Femur (tissue), 1 donor: ENCODE measurements around the gene NKD1.

Experiments used
- DNase-seq: peaks from one replicate; pipeline ENCODE4 v3.0.0-alpha.2; 2017

Gene NKD1

DNA sequence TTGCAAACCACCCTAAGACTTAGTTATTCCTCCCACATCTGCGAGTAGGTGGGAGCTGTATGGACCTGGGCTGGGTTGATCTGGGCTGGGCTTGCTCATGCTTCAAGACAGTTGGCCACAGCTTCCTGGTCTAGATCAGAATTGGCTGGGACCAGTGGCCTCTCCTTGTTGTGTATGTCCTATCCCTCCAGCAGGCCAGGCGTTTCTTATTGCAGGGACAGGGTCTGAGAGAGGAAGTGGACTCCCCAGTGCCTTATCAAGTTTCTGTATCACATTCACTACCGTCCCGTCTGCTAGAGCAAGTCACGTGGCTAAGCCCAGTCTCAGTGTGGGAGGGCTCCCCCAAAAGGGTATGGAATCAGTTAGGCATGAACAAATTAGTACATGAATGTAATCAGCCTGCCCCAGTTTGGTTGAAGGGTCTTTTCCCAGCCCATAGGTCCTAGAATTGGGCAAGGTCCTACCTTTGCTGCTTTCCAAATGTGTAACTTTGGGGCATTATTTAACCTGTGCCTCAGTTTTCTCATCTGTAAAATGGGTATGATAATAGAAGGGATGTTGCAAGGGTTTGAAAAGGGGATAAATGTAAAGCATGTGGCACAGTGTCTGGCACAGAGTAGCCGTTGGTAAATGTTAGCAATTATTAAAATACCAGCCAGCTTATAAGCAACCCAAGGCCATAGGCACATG is 36.0 kb downstream of the NKD1 start:
- DNase-seq = no peak

DNA sequence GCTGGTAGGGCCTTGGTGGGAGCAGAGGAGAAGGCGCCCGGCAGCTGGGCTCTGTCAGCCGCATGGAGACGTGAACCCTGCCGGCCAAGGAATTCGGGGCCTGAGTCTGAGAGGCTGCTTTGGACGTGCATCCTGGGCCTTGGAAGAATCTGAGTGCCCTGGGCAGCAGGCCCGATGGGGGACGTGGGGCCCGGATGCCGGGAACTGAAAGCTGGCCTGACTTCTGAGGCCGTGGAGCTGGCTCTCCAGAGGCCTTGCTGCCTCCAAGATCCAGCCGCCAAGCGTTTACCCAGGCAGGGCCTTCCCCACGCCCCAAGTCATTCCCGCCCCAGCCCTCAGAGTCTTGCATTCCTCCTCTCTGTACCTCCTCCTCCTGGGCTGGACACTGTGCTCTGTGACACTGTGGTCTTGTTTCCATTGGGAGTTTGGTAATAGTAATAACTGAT is 37.2 kb downstream of the NKD1 start:
- DNase-seq = peak; percentile 87

DNA sequence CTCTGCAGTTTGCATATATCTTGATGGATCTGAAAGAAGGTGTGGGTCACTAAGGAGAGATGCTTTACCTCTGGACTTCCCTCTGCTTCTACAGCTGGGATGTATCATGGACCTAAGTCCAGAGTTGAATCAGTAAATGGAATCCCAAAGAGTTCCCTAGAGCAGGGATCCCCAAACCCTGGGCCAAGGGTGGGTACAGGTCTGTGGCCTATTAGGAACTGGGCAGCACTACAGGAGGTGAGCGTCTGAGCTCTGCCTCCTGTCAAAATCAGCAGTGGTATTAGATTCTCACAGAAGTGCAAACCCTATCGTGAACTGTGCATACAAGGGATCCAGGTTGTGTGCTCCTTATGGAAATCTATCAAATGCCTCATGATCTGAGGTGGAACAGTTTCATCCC is 39.3 kb downstream of the NKD1 start:
- DNase-seq = no peak

DNA sequence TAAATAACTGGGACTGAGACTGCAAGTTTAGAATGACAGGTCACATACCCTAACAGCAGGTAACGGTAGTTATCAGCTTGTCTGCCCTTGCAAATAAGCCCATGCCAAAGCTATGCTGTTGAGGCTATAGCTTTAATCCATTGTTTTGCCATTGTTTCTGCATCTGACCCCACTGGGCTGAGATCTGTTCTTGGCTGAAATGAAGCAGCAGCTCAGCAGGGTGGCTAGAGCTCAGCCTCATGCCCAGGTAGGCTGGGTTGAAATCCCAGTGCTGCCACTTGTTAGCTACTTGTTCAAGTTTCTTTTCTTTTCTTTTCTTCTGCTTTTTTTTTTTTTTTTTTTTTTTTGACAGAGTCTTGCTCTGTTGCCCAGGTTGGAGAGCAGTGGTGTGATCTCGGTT is 40.1 kb downstream of the NKD1 start:
- no peak for DNase-seq

DNA sequence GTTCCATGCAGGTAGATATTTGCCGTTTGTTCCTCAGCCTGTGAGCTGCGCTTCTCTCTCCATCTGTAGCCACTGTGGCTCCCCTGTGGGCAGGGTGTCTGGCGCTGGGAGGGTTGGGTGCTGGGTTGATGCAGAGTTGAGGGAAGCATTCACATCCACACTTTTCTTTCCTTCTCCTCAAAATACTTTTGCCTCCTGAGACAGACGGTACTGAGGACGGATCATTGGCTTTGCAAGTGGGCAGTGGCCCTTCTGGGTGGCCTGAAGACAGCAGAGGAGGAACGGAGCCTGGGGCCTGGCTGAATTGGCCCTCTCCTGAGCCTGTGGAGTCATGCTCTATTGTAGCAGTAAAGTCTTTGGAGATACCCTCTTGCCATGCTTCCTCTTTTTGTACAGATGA is 43.0 kb downstream of the NKD1 start:
- peak; percentile 18 for DNase-seq

DNA sequence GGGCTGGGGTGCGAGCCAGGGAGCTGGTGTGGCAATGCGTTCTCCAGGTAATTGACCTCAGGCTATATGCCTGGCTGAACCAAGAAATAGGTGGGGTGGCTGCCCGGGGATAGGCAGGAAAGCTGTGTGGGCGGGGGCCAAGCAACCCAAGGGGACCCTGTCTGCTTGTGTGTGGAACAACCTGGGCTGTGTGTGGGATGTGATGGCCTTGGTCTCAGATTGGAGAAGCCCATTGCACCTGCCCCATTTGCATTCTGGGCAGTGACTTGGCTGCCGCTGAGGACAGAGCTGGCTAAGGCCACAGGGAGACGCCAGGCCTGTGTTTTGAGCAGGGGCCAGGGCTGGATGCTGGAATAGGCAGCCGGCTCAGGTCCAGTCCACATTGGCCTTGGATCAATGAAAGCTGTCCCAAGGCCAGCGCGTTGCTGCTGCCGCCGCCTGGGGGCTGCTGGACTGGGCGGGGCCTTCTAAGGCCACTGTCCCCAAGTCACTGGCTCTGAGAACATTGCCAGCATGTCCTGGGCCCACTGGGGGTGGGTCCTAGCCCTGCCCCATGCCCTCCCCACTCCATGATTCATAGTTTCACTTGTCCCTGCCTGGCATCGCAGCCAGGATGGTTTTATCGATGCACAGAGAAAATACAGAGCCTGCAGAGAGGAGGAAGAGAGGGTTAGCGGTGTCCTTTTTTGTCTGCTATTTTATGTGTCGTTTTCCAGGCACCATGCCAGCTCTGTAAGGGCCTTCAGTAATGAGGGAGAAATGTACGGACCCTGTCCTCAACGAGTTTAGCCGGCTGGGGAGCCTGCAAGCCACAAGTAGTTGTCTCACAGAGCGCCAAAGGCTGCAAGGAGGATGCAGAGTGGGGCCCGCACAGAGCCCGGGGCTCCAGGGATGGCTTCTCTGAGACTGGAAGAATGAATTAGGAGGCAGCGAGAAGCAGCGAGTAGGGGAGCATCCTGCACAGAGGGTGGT is 43.9 kb downstream of the NKD1 start:
- peak; percentile 85 for DNase-seq

DNA sequence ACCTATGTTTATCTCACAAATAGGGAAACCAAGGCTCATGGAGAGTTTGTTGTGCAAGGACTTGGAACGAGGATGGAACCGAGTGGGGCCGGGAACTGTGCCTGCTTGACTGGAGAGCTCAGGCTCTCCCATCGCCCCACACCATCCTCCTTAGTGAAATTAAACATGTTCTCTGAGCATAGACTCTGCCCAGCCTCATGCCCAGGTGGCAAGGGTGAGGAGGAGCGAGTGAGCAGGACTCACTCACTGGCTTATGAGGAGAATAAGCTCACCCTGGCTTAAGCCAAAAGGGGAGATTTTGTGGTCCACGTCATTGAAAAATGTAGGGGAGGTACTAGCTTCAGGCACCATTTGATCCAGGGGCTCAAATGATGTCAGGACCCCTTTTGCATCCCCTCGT is 44.8 kb downstream of the NKD1 start:
- no peak for DNase-seq

DNA sequence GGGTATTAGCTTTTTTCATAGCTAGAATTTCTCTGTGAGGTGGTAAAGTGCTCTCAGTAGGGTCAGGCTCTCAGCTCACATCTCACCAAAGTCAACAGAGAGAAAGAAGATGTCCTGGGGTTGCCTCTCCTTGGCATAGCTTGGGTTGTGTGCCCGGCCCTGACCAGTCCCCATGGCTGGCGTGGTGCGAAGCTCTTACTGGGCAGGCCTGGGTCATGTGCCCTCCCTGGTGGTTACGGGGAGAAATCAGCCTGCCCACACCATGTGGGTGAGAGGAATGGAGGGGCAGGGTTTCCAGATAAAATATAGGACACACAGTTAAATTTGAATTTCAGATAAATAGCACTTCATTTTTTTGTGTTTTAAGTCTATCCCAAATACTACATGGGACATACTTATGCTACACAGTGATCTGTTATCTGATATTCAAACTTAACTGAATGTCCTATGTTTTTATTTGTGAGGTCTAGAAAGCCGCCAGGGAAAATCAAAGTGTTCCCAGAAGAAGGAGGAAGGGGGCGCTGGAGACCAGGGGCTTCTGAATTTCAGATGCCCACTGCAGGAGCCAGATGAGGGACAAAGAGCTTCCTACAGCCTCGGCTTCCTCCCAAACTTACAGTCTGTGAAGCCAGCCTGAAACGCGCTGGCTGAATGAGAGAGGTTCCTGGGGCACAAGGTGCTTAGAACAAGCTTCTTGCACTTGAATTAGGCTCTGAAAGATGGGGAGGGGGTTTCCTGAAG is 45.4 kb downstream of the NKD1 start:
- no peak for DNase-seq

DNA sequence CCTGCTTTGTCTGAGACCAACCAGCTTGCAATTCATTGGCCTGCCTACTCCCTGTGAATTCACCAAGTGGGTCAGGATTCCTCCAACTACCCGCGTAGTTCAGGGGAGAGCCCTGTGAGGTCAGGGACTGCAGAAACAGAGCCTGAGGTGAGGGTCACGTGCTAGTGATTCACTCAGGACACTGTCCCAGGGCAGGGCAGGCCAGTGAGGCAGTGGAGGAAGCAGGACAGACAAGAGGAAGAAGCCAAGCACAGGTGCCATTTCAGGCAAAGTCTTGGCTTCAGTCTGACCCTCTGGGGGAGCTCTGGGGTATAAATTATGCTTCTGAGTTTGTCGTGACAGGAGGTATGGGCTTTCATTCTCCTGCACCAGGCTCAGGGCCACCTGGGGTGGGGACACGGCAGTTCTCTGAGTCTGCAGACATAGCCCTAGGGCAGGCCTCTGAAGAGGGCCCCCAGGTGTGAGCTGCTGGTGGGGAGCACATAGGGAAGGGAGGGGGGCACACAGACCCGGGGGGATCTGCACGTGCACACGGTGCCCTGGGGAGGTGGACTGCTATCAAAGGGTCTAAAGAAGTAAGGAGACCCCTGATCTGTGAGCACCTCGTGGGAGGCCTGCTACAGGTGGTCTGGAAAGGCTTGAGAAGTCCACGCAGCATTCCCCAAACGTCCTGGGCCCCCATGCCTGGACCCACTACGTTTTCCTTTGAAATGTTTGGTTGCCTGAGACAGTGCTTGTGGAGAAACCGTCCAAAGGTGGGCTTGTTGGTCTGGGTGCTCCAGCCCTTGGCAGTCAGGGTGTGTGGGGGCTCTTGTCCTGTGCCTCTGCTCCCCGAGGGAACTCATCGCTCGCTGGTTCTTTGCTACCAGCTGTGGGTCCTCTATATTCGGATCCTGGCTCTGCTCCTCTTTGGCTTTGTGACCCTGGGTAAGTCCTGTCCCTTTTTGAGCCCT is 46.4 kb downstream of the NKD1 start:
- no peak for DNase-seq

DNA sequence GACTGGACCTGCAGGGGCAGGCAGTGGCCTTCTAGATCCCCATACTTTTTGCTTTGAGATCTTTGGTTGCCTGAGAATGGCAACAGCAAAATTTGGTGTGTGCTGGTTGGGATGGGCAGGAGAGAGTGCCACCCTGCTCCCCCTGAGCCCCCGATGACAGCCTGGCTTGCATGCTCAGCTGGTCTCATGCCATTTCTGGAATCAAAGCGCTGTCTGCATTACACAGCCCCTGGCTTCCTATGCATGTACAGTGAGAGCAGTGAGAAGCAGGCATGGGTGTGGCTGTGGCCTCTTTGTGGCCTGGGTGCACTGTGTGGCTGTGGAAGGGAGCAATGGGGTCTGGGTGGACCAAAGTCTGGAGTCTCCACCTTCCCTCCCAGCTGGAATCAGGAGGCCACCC is 47.7 kb downstream of the NKD1 start:
- no peak for DNase-seq

DNA sequence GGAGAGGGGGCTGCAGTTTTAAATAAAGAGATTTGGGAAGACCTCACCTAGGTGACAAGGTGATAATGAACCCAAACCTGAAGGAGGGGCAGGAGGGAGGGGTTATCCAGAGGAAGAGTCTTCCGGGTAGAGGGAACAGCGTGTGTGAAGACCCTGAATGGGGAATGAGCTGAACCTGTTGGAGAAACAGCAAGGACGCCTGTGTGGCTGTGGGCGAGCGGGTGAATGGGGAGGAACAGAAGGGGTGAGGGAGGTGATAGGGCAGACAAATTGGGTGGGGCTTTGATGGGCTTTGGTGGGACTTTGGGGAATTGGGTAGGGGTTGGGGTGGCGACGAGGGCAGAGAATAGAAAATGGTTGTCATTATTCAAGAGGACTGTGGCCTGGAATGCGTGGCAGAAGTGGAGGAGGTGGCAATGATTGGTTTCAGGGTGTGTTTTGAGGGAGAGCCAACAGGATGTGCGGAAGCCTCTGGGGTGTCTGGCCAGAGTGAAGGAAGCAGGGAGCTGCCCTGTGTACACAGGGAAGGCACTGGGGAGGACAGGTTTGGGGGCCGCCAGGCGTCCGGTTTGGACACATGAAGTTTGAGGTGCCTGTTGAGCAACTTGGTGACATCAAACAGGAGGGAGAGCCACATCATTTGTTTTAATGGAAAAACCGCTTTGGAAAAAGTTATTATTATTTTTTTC is 48.7 kb downstream of the NKD1 start:
- DNase-seq = no peak

DNA sequence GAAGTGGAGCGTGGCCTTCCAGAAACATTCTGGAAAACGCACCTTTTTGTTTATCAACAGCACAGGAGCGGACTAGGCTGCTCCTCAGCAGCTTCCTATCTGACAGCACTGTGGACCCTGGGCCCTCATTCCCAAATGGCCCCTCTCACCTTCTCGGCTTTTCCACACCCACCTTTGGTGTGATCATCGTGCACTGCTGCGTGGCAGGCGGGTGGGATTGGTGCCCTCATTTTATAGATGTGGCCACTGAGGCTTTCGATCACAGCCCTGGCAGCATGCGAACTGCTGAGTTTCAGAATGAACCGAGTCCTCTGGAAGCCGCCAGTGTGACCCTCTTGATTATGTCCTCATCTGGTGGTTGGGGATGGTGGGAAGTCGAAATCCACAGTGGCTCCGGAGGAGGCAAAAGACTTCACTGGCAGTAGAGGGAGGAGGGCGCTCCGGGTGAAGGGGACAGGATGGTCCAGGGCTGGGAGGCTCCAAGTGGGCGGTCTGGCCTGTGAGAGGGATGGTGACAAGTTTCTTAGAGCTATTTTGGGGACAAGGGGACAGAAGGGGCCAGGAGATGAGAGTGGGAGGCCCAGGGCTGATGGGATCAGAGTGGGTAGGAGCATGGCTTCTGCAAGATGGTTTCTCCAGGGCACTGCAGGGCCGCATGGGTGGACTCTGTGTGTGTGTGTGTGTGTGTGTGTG is 49.5 kb downstream of the NKD1 start:
- no peak for DNase-seq

DNA sequence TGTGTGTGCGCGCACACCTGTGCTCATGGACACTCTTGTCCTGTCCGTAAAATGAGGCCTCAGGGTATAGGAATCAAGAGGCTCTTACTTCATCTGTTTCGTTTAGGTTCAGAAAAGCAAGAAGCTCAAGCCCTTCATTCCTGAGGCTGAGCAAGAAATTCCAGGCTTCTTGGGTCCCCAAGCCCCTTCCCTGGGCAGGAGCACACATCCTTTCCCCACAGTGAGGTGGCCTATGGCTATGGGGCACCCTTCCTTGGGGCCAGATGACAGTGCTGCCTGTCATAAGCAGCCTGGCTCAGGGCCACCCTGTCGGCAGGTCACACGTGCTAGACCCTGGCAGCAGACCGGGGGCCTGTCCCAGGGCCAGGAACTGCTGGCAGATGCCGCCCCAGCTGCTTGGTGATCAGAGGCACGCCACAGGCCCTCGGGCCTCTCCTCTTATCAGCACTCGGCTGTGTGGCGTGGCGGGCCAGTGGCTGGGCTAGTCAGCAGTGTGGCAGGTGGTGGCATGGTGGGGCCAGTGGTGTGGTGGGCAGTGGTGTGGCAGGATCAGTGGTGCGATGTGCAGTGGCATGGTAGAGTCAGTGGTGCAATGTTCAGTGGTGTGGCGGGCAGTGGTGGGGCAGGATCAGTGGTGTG is 50.2 kb downstream of the NKD1 start:
- peak; percentile 77 for DNase-seq

DNA sequence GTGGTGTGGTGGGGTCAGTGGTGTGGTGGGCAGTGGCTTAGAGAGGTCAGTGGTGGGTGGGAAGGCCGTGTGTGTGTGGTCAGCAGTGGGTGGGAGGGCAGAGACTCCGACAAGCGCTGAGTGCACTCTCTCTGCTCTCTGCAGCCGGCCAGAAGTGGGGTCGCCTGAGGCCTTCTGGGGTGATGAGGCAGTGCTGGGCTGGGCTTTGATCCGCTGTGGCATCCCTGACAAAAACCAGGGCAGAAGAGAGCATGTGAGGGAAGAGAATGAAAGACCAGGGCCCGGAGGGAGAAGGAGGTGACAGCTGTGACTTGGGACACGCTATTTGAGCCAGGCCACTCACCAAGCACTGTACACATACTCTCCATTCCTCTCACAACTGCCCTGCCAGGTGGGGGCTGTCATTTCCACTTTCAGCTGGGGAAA is 50.8 kb downstream of the NKD1 start:
- no peak for DNase-seq

DNA sequence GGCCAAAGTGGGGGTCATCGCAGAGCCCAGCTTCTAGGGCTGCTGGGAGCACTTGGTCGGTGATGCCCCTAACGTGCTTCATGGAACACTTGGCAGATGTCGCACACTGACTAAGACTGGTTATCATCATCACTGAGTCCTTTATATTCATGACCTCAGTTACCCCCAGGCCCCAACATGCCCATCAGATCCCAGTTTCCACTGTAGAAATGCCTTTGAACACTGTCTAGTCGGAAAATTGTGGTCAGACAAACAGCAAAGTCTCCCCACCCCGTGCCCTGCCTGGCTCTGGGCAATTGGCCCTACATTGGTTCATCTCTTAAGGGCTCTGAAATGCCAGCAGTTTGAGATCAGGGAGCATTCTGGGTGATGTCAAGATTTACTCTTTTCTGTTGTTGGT is 51.3 kb downstream of the NKD1 start:
- no peak for DNase-seq

DNA sequence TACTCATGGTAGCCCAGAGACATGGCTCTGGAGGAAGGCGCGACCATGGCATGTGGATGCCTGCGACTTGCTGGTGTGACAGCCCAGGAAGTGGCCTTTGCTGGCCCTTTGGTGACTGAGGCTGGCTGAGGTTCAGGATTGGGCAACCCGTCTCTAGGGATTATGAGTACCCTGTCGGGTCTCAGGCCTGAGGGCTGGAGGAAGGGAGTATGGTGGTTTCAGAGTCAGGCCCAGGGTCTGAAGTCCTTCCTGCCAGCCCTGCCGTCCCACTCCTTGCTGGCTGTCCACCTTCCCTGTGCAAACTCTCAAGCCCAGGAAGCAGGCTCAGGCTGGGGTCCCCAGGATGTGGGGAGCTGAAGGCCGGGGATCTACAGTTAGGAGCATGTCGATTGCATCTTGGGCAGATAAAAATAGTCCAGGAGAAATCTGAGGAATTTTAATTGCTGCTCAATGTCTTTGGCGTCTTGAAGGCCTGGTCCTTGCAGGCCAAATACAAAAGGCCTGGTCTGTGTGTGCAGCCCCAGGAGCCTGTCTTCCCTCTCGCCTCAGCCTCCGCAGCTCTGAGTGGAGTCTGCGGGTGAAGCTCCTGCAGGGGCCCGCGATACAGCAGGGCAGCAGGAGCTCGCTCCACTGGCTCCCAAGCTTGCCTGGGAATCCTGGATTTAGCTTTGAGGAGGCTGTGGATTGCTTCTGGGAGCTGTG is 52.5 kb downstream of the NKD1 start:
- no peak for DNase-seq

DNA sequence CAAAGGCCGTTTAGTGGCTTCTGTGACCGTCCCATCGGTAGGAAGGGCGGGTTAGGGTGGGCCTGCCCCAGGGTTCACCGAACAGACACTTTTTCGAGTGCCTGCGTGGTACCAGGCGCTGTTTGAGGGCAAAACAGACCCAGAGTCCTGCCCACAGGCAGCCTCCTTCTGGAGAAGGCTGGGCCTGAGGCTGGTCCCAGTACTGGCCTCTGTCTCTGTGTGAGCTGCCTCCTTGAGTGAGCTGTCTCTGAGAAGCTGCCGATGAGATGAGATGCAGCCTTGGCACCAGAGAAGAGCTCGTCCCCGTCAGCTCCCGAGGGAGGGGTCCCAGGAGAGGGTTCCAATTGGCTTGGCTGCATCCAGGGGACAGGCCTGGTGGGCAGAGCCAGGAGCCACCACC is 53.1 kb downstream of the NKD1 start:
- DNase-seq = no peak

DNA sequence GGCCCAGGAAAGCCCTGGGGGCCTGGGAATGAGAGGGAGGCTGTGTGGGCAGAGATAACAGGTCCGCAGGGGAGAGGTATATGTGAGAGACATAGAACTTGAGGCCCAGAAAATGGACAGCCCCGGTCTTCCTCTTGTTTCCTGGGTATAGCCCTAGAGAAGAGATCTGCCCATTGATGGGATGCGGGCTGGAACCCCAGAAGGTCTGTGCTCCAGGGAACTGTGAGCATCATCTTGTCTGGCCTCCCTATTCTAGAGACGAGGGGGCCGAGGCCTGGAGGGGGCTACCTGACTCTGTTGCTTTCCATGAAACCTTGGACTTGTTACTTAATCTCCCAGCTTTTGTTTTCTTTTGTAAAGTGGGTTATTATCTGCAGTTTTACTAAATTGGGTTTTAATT is 53.9 kb downstream of the NKD1 start:
- no peak for DNase-seq

DNA sequence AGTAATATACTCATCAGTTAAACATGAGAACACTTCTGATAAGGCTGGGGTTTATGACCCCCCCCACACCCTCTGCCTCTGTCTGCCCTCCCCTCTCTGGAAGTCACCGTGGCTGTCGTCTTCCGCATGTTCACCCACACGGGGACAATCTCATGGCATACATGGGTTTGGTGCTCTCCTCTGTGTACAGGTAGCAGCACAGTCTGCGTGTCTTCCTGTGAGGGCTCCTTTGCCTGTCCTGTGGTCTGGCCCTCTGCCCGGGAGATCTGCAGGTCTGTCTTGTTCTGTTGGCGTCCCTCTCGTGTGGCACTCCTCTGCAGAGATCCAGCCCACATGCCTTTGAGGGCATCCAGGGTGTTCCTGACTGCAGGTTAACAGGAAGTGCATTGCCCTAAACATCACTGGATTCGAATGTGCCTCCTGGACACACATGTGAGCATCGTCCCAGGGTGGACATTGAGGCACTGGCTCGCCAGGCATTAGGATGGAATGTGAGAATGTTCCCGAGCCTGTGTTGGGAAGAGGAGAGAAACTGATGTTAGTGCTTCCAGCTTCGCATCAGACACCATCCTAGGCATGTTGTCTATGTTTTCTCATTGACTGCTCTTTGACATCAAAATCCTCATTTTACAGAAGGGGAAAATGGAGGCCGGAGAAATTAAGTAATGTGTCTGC is 54.5 kb downstream of the NKD1 start:
- DNase-seq = no peak
